DND-41 (cell line): ENCODE results near the gene RAD51C.
"Not testable (repeated sequence)": the region's sequence is repeated elsewhere in the genome, so short reads cannot be mapped to it uniquely, and the experiment has no call there.

Experiments
- ATAC-seq: fragments of 200-7000 bp; cut with Tn5 transposase; 3 replicates; pipeline ENCODE4 v1.9.1; 2021; ENCODE audit warnings: low read depth; ENCODE audit not compliant: insufficient read depth
- DNase-seq: peaks from one replicate; pipeline ENCODE4 v3.0.0-alpha.2; 2020
- H2AFZ ChIP-seq: 2 replicates; pipeline ENCODE4 v1.6.0; 2012; ENCODE audit warnings: low read depth, low read length
- H3K27ac ChIP-seq: 2 replicates; pipeline ENCODE4 v1.5.1; 2012; ENCODE audit warnings: low read length, inconsistent platforms
- H3K27me3 ChIP-seq: fragments of 200-600 bp; sonication (generic); 2 replicates; pipeline ENCODE4 v1.6.0; 2012; ENCODE audit warnings: low read length, mild to moderate bottlenecking, inconsistent platforms; ENCODE audit not compliant: insufficient read depth, poor library complexity
- H3K36me3 ChIP-seq: 2 replicates; pipeline ENCODE4 v1.5.1; 2012; ENCODE audit warnings: low read length, inconsistent platforms; ENCODE audit not compliant: insufficient read depth
- H3K4me1 ChIP-seq: 2 replicates; pipeline ENCODE4 v1.5.1; 2012; ENCODE audit warnings: mild to moderate bottlenecking, low read length; ENCODE audit not compliant: insufficient read depth
- H3K4me2 ChIP-seq: 2 replicates; pipeline ENCODE4 v1.6.0; 2012; ENCODE audit warnings: mild to moderate bottlenecking, moderate library complexity, low read length, inconsistent platforms; ENCODE audit not compliant: insufficient read depth
- H3K4me3 ChIP-seq, 2 experiments: fragments of 200-600 bp in 1 of 2; shearing (Covaris generic) in 1 of 2; 2 replicates each; pipeline ENCODE4 v1.5.1; 2012 to 2016; ENCODE audit warnings: inconsistent platforms in 2 of 2, low read length in 2 of 2, mild to moderate bottlenecking in 2 of 2, low read depth in 1 of 2, moderate library complexity in 1 of 2
- H3K79me2 ChIP-seq: 2 replicates; pipeline ENCODE4 v1.6.0; 2012; ENCODE audit warnings: low read length, inconsistent platforms; ENCODE audit not compliant: insufficient read depth
- H3K9ac ChIP-seq: 2 replicates; pipeline ENCODE4 v1.6.0; 2012; ENCODE audit warnings: low read depth, mild to moderate bottlenecking, inconsistent platforms, low read length, moderate library complexity
- H3K9me3 ChIP-seq: 2 replicates; pipeline ENCODE4 v1.5.1; 2012; ENCODE audit warnings: low read length, moderate library complexity, mild to moderate bottlenecking, inconsistent platforms; ENCODE audit not compliant: insufficient read depth, severe bottlenecking
- H4K20me1 ChIP-seq: 2 replicates; pipeline ENCODE4 v1.6.0; 2012; ENCODE audit warnings: low read length; ENCODE audit not compliant: insufficient read depth
- CTCF ChIP-seq: IDR thresholded peaks from 2 replicates; pipeline ENCODE4 v1.5.1; 2012; ENCODE audit warnings: borderline replicate concordance, low read length, moderate library complexity, mild to moderate bottlenecking; ENCODE audit not compliant: poor library complexity, severe bottlenecking; ENCODE audit errors: extremely low read depth
- EZH2 ChIP-seq: IDR thresholded peaks from 3 replicates; pipeline ENCODE4 v1.6.1; 2012; ENCODE audit warnings: borderline replicate concordance, low read depth, mild to moderate bottlenecking, moderate library complexity, low read length, inconsistent platforms; ENCODE audit not compliant: severe bottlenecking

RAD51C gene

GRCh38 chr17:58680038-58680369 lies 12.4 kb upstream of the RAD51C start:
- Histone ChIP-seq H4K20me1 (no peaks in the 10 kb centered on the region), H3K9ac (no peak overlapping the region), H3K4me3 (no peak overlapping the region), H3K4me2 (no peak overlapping the region), H3K27me3 (no peaks in the 10 kb centered on the region), H3K9me3 (no peaks in the 10 kb centered on the region), H3K36me3 (no peaks in the 10 kb centered on the region), H2AFZ (no peak overlapping the region), H3K79me2 (no peaks in the 10 kb centered on the region), H3K4me1 (no peaks in the 10 kb centered on the region), H3K27ac (no peak overlapping the region)
- no peak for ATAC-seq
- no peak for TF ChIP-seq EZH2
- TF ChIP-seq CTCF: no peak
- DNase-seq: no peak

GRCh38 chr17:58684003-58684402 lies 8.4 kb upstream of the RAD51C start:
- Histone ChIP-seq H3K79me2 (no peaks in the 10 kb centered on the region), H3K9ac (no peak overlapping the region), H3K4me2 (no peak overlapping the region), H3K4me3 (no peak overlapping the region), H3K36me3 (no peaks in the 10 kb centered on the region), H3K4me1 (no peaks in the 10 kb centered on the region), H3K27me3 (no peaks in the 10 kb centered on the region), H3K9me3 (no peaks in the 10 kb centered on the region), H3K27ac (no peak overlapping the region), H2AFZ (no peak overlapping the region), H4K20me1 (no peaks in the 10 kb centered on the region)
- TF ChIP-seq EZH2 (no peak), CTCF (no peak)
- ATAC-seq (no peak), DNase-seq (no peak)

- H3K27ac ChIP-seq, DNase-seq, H3K9me3 ChIP-seq, H3K9ac ChIP-seq, H4K20me1 ChIP-seq, H3K36me3 ChIP-seq, H3K4me3 ChIP-seq, H3K27me3 ChIP-seq, H3K4me1 ChIP-seq, H2AFZ ChIP-seq, H3K79me2 ChIP-seq, H3K4me2 ChIP-seq, ATAC-seq: not testable (repeated sequence)
Observed at GRCh38 chr17:58684462-58684861, 7.9 kb upstream of the RAD51C start.

GRCh38 chr17:58686980-58687379 lies 5.4 kb upstream of the RAD51C start:
- H3K4me2 ChIP-seq: no peak overlapping the region
- H3K27me3 ChIP-seq: no peaks in the 10 kb centered on the region
- H3K9ac ChIP-seq: no peak overlapping the region
- H2AFZ ChIP-seq: no peak overlapping the region
- H3K36me3 ChIP-seq: no peaks in the 10 kb centered on the region
- peaks cover under 1% of the 10 kb centered on the region; the same call in 1 of the 2 replicates for H3K79me2 ChIP-seq
- H4K20me1 ChIP-seq: no peaks in the 10 kb centered on the region
- ATAC-seq: no peak
- DNase-seq: no peak
- TF ChIP-seq EZH2 (no peak), CTCF (no peak)
- H3K4me1 ChIP-seq: peaks cover 6% of the 10 kb centered on the region
- no peak overlapping the region for H3K4me3 ChIP-seq
- no peaks in the 10 kb centered on the region for H3K9me3 ChIP-seq
- H3K27ac ChIP-seq: no peak overlapping the region
